M059J (cell line): ENCODE measurements around the gene HOXA7. TPM values are rescaled to one million over a fixed set of nuclear protein-coding genes. Genes with fewer than 3 reads are reported as not detected.

ENCODE experiments used
- DNase-seq: peaks from one replicate; pipeline ENCODE4 v3.0.0-alpha.2; 2012; ENCODE audit warnings: low read depth
- total RNA-seq: library from RNA; depleted of rRNA; stranded (reverse); fragments of >200 nt; shearing (Covaris generic); gene quantifications from 2 replicates; pipeline ENCODE4 v1.2.3, GENCODE V29; 2014; rRNA removed

HOXA7 gene
- total RNA-seq, 1 experiment from 2014 or later = 3.7 TPM

DNA sequence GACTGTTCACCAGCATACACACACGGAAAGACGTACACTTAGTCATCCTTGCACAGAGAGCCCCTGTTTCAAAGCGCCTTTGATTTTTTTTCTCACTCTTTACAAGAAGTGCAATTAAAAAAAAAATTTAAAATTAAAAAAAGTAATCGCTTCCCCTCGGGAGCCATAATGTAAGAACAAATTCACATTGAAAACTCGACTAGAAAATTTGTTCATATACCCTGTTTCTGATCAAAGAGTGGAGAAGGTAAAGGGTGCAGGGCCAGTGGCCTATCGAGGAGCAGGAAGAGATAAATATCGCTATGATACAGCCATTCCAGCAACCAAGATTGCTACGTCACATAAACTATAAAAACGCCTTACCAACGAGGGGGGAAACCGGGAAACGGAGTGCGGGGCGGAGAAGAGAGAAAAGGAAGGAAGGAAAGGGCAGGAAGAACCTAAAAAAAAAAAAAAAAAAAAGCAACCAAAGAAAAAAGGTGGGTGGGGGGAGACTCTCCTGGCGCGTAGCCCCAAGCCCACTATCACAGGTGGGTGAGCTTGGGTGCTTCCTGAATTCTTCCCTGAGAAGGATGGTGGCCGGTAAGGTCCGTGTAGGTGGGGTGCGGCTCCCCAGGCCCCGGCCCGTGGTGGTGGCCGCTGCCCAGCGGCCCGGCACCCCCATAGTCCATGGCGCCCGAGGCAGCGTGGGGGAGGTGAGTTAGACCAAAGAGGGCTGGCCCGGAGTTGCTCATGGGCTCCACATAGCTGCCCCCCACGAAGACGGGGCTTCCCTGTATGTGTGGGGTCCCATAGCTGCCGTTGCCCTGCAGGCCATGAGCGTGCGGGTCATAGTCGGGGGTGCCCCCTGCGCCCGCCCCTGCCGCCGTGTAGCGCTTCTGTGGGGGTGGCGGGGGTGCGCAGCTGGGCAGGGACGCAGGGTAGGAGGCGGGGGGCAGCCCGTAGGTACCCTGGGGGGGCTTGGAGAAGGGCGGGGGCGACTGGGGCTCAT is 48.8 kb downstream of the HOXA7 start:
- no peak for DNase-seq

DNA sequence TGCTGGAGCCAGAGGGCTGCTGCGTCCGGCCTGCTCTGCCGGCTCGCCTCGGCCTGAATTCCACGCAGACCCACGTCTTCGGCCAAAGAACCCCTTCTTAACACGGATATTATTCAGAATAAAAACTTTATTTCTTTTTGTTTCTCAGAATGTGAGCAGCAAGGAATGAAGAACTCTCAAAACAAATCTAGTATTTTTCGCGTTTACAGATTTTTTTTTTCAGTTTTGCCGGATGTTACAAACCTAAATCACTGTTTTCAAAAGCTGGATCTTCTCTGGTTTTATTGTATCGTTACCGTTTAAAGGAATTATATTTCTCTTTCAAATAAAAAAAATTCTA is 49.6 kb downstream of the HOXA7 start:
- no peak for DNase-seq

DNA sequence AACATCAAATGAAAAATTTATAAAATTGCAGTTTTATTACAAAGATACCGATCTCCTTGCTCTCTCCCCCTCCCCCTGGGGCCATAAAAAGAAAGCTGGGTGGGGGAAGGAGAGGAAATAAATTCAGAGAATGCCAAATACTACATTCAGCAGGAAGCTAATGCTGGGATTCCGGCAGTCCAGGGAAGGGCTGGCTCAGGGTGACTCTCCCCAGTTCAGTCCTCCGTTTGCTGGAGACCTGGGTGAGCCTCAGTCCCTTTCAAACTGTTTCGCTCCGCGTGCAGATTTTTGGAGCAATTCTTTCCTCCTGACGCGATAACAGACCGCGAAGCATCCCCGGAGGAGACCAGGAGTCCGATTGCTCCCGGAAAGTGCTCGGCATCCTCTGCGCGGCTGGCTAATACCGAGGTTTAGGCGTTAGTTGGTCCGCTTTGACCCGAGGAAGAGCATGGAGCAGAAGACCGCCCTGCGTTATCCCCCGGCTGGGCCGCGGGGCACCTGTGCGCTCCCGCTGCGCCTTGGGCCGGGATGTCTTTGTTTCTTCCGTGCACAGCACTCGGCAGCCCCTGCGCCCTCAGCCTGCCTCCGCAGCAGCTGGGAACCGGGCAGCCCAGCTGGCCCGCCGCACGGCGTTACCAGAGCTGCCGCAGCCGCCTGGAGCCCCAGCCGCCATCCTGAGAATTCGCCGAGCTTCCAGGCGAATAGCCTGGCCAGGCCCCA is 50.1 kb downstream of the HOXA7 start:
- DNase-seq = no peak

DNA sequence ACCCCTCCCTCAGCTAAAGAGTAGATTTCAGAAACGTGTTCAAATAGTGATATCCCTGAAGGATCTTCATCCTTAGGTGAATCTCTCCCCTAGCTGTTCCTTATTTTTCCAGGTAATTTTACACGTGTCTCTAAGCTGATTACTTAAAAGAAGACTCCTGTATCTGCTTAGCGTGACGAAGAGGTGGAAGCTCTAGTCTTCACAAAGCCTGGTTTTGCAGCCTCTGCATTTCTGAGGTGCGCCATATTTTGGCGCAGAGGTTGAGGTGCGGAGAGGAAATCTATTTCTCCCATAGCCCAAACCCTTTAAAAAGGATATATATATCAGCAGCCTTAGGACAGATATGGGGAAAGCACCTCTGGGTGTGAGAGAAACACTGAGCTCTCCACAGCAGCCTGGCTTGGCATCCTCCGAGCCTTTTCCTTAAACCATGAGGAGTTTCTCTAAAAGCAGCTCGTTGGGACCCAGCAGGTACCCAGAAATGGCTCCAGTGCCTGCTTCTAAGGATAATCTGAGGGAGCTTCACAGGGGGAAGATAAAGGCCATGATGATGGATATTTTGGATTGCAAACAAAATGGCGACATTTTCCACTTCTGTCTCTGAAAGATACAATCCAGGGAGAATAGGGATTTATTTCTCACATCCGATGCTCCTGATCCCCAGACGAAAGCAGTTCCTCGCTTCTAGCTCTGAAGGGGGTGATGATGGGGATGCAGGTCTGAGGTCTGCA is 51.0 kb downstream of the HOXA7 start:
- no peak for DNase-seq

DNA sequence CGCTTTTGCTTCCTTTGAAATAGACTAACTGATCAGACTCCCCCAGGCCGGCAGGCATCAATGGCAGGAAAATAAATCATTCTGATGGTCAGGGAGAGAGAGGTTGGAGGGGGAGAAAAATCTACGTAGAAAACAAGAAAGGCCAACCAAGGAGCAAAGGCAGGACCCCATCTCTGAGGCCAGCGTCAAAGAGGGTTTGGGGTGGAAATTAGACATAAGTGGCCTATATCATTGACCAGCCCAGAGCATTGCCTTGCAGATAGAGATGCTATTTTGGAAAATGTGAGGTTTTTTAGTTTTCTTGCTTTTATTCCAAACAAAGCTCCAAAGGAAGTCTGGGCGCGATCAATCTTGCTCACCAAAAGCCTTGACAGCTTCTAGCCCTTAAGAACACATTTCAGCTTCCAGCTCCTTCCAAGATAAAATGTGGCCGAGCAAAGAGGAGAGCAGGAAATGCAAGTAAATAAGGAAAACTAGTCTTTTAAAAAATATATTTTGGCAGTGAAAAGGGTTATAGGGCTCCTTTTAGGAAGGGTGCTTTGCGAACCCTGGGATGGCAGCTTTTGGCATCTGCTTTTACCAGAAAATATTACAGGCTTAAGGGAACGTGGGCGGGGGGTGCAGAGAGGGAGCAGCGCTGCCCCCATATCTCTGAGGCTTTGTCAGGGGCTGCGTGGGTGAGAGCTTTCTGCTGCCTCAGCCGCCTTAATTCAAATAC is 52.0 kb downstream of the HOXA7 start:
- DNase-seq = no peak

Other genes starting within 250 kb of the HOXA7 start
- gene HOXA1, start 60.7 kb downstream of the HOXA7 start, total RNA-seq = 8.2 and 9.1 TPM in 2 replicates
- gene HOXA2, start 54.0 kb downstream of the HOXA7 start, total RNA-seq = 1.7 and 2.2 TPM in 2 replicates
- 4.9 and 5.8 TPM in 2 replicates for gene HOXA4, start 25.9 kb downstream of the HOXA7 start, total RNA-seq
- gene HOXA5, start 13.0 kb downstream of the HOXA7 start, total RNA-seq = 0.69 and 3.0 TPM in 2 replicates
- 3.7 TPM in 1 of 2 replicates, not detected in the other for gene HOXA6, start 8.9 kb downstream of the HOXA7 start, total RNA-seq
- gene HOXA3, start 4.1 kb downstream of the HOXA7 start, total RNA-seq = 0.86 and 8.6 TPM in 2 replicates
- 66.1 and 66.8 TPM in 2 replicates for gene HOXA9, start 8.9 kb upstream of the HOXA7 start, total RNA-seq
- 15.4 and 16.7 TPM in 2 replicates for gene HOXA10, start 17.6 kb upstream of the HOXA7 start, total RNA-seq
- 0.79 and 1.1 TPM in 2 replicates for gene HOXA11, start 28.6 kb upstream of the HOXA7 start, total RNA-seq
- gene HOXA13, start 43.4 kb upstream of the HOXA7 start, total RNA-seq = 1.4 and 3.4 TPM in 2 replicates
- not detected in 2 replicates for gene EVX1, start 86.1 kb upstream of the HOXA7 start, total RNA-seq